Measurements from ENCODE around the gene BATF2. TPM values are rescaled to one million over a fixed set of nuclear protein-coding genes. Genes with fewer than 3 reads are reported as not detected.

BATF2 gene
- total and polyA plus RNA-seq, 9 donors: 1.4 to 3.4 (median 2.3) TPM

- no peaks in the 10 kb centered on the region for H3K36me3 ChIP-seq
- H3K9me3 ChIP-seq: no peaks in the 10 kb centered on the region
- no peak overlapping the region for H3K4me3 ChIP-seq
- DNase-seq: no peak
- H3K4me1 ChIP-seq (ENCODE audit: insufficient read depth): no peaks in the 10 kb centered on the region
- H3K27ac ChIP-seq: no peak overlapping the region
- intact Hi-C loops (cut with DNase I): no loop called here
- no peaks in the 10 kb centered on the region for H3K27me3 ChIP-seq
- no peak for TF ChIP-seq EP300 (IDR thresholded peaks at IDR 0.05)
- TF ChIP-seq POLR2A (IDR thresholded peaks at IDR 0.05): no peak
- TF ChIP-seq, protein P1, sequence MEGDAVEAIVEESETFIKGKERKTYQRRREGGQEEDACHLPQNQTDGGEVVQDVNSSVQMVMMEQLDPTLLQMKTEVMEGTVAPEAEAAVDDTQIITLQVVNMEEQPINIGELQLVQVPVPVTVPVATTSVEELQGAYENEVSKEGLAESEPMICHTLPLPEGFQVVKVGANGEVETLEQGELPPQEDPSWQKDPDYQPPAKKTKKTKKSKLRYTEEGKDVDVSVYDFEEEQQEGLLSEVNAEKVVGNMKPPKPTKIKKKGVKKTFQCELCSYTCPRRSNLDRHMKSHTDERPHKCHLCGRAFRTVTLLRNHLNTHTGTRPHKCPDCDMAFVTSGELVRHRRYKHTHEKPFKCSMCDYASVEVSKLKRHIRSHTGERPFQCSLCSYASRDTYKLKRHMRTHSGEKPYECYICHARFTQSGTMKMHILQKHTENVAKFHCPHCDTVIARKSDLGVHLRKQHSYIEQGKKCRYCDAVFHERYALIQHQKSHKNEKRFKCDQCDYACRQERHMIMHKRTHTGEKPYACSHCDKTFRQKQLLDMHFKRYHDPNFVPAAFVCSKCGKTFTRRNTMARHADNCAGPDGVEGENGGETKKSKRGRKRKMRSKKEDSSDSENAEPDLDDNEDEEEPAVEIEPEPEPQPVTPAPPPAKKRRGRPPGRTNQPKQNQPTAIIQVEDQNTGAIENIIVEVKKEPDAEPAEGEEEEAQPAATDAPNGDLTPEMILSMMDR (IDR thresholded peaks at IDR 0.05): no peak
- 90 to 94% (median 92%) methylated on average over 11 of the region's 11 CpGs for WGBS, 3 donors
Observed at GRCh38 chr11:65021509-65021908, 24.7 kb upstream of the BATF2 start.

DNA sequence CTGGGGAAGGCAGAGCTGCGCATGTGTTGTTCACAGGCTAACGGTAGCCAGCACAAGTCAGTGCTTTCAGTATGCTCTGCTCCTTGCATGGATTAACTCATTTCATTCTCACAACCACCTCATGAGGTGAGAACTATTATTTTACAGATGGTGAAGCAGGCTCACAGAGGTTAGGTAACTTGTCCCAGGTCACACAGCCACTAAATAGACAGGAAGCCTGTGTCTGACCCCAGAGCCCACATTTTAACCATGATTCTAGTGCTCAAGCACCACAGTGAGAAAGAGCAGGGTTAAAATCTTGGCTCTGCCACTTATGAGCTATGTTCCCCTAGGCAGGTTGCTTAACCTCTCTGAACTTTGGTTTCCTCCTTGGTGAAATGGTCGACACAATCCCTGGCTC is 24.2 kb upstream of the BATF2 start:
- H3K36me3 ChIP-seq: no peaks in the 10 kb centered on the region
- intact Hi-C loops (cut with DNase I): no loop called here
- H3K27me3 ChIP-seq: no peaks in the 10 kb centered on the region
- H3K27ac ChIP-seq: no peak overlapping the region
- no peak overlapping the region for H3K4me3 ChIP-seq
- H3K9me3 ChIP-seq: no peaks in the 10 kb centered on the region
- no peaks in the 10 kb centered on the region for H3K4me1 ChIP-seq (ENCODE audit: insufficient read depth)
- 75 to 80% (median 76%) methylated on average over 3 of the region's 3 CpGs for WGBS, 3 donors
- TF ChIP-seq, protein P1 (IDR thresholded peaks at IDR 0.05): no peak
- TF ChIP-seq POLR2A (IDR thresholded peaks at IDR 0.05): no peak
- TF ChIP-seq EP300 (IDR thresholded peaks at IDR 0.05): no peak
- no peak for DNase-seq

GRCh38 chr11:65019824-65020223 is 23.1 kb upstream of the BATF2 start:
- no peaks in the 10 kb centered on the region for H3K9me3 ChIP-seq
- no peak overlapping the region for H3K27ac ChIP-seq
- H3K4me3 ChIP-seq: no peak overlapping the region
- no peaks in the 10 kb centered on the region for H3K36me3 ChIP-seq
- intact Hi-C loops (cut with DNase I): loop anchor here in 3 of 4 donors (5.0 to 10.0 kb wide), 3 partner anchors 77 to 175 kb away; partner anchors contain the start of genes CDC42BPG (in 3 of the 3), TM7SF2 (in 1 of the 3), VPS51 (in 1 of the 3) and ZNHIT2 (in 1 of the 3)
- DNase-seq: no peak
- H3K4me1 ChIP-seq (ENCODE audit: insufficient read depth): peaks cover 1% of the 10 kb centered on the region
- H3K27me3 ChIP-seq: no peaks in the 10 kb centered on the region
- 77 to 81% (median 80%) methylated on average over 7 of the region's 7 CpGs for WGBS, 3 donors
- no peak for TF ChIP-seq EP300 (IDR thresholded peaks at IDR 0.05)

DNA sequence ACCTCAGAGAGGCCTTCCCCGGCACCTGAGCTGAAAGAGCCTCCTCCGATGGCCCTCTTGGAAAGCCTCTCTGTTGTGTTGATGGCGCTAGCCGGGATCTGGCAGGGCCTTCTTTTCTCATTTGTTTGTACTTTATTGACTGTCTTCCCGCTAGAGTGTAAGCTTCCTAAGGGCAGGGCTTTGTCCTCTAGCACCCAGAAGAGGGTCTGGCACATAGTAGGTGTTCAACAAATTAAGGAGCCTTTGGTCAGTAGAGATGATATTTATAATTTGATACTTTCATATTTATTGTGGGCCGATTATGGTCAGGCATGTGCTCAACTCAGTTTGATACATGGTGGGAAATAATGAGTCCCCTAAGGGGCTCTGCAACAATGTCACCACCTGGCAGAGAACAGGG is 21.2 kb upstream of the BATF2 start:
- no peaks in the 10 kb centered on the region for H3K36me3 ChIP-seq
- TF ChIP-seq POLR2A (IDR thresholded peaks at IDR 0.05) (no peak), EP300 (IDR thresholded peaks at IDR 0.05) (no peak)
- TF ChIP-seq, protein P1 (IDR thresholded peaks at IDR 0.05): no peak
- no peaks in the 10 kb centered on the region for H3K27me3 ChIP-seq
- no peak for DNase-seq
- no peak overlapping the region for H3K27ac ChIP-seq
- 95 to 96% (median 96%) methylated on average over 6 of the region's 6 CpGs for WGBS, 3 donors
- peaks cover 2% of the 10 kb centered on the region for H3K4me1 ChIP-seq (ENCODE audit: insufficient read depth)
- H3K9me3 ChIP-seq: no peaks in the 10 kb centered on the region
- H3K4me3 ChIP-seq: no peak overlapping the region
- intact Hi-C loops (cut with DNase I): loop anchor here in 3 of 4 donors (5.0 to 10.0 kb wide), 3 partner anchors 79 to 173 kb away; partner anchors contain the start of genes CDC42BPG (in 3 of the 3), TM7SF2 (in 1 of the 3), VPS51 (in 1 of the 3) and ZNHIT2 (in 1 of the 3)

DNA sequence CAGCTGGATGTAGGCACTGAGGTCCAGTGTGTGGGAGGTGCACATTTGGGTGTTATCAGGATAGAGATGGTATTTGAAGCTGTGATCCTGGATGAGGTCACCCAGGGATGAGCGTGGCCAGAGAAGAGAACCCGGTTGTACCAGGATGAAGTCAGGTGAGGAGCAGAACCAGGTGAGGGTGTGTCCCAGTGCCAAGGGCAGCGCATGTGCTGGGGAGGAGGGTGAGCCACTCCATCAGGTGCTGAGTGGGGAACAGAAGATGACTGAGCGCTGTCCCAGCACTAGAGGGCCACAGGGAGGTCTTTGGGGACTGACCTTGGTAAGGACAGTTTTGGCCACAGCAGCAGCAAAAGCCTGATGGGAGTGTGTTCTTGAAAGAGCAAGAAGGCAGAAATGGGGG is 19.9 kb upstream of the BATF2 start:
- no peaks in the 10 kb centered on the region for H3K27me3 ChIP-seq
- DNase-seq: no peak
- no peak overlapping the region for H3K27ac ChIP-seq
- peaks cover 2% of the 10 kb centered on the region for H3K4me1 ChIP-seq (ENCODE audit: insufficient read depth)
- H3K9me3 ChIP-seq: no peaks in the 10 kb centered on the region
- no peaks in the 10 kb centered on the region for H3K36me3 ChIP-seq
- 76 to 84% (median 77%) methylated on average over 4 of the region's 4 CpGs for WGBS, 3 donors
- TF ChIP-seq, protein P1 (IDR thresholded peaks at IDR 0.05): no peak
- TF ChIP-seq POLR2A (IDR thresholded peaks at IDR 0.05) (no peak), EP300 (IDR thresholded peaks at IDR 0.05) (no peak)
- H3K4me3 ChIP-seq: no peak overlapping the region
- intact Hi-C loops (cut with DNase I): loop anchor here in 3 of 4 donors (5.0 to 10.0 kb wide), 3 partner anchors 81 to 172 kb away; partner anchors contain the start of genes CDC42BPG (in 3 of the 3), TM7SF2 (in 1 of the 3), VPS51 (in 1 of the 3) and ZNHIT2 (in 1 of the 3)

All from ovary (tissue), 9 donors.